ENCODE measurements around the gene FAXC.

DNA sequence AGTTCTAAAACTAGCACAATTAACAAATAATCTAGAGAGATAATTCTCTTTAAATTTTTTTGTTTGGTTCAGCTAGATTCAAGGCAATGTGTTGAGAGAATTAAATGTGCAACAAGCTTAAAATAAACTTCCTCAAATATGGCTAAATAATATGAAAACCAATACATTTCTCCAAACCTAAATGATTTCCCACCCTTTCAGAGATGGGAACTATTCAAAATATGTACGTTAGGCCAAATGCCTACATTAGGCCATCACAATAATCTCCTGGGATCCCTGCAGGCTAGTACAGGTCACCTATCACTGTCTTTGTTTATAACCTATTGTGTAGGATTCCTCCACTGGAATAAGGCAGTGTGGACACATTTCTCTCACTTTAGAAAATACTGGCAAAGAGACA lies 1.7 kb downstream of the FAXC start:
- TF ChIP-seq, protein P1, sequence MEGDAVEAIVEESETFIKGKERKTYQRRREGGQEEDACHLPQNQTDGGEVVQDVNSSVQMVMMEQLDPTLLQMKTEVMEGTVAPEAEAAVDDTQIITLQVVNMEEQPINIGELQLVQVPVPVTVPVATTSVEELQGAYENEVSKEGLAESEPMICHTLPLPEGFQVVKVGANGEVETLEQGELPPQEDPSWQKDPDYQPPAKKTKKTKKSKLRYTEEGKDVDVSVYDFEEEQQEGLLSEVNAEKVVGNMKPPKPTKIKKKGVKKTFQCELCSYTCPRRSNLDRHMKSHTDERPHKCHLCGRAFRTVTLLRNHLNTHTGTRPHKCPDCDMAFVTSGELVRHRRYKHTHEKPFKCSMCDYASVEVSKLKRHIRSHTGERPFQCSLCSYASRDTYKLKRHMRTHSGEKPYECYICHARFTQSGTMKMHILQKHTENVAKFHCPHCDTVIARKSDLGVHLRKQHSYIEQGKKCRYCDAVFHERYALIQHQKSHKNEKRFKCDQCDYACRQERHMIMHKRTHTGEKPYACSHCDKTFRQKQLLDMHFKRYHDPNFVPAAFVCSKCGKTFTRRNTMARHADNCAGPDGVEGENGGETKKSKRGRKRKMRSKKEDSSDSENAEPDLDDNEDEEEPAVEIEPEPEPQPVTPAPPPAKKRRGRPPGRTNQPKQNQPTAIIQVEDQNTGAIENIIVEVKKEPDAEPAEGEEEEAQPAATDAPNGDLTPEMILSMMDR (IDR thresholded peaks at IDR 0.05): no peak
- TF ChIP-seq POLR2A (IDR thresholded peaks at IDR 0.05) (no peak), EP300 (IDR thresholded peaks at IDR 0.05) (no peak)

Data from ovary (tissue), 3 donors.